ENCODE results near the gene DOCK6.

- TF ChIP-seq EP300 (IDR thresholded peaks at IDR 0.05) (no peak), CTCF (IDR thresholded peaks at IDR 0.05) (no peak)
Observed at GRCh38 chr19:11273989-11274388, 11.7 kb upstream of the DOCK6 start.
